Type B pancreatic cell (in vitro differentiated cells): ENCODE data around the gene HTRA3. TPM values are rescaled to one million over a fixed set of nuclear protein-coding genes. Genes with fewer than 3 reads are reported as not detected.

Source experiments
- DNase-seq: peaks from one replicate; pipeline ENCODE4 v3.0.0; 2021; ENCODE audit warnings: mixed read lengths; ENCODE audit not compliant: unreplicated experiment; ENCODE audit errors: extremely low spot score
- H3K27ac Mint-ChIP-seq: 2 replicates; pipeline ENCODE4 v1.8.0; 2021; ENCODE audit warnings: mild to moderate bottlenecking, mixed read lengths
- H3K27me3 Mint-ChIP-seq: 2 replicates; pipeline ENCODE4 v1.8.0; 2021; ENCODE audit warnings: mixed read lengths
- H3K36me3 Mint-ChIP-seq: 2 replicates; pipeline ENCODE4 v1.8.0; 2021; ENCODE audit warnings: mixed read lengths
- H3K4me1 Mint-ChIP-seq: one replicate; pipeline ENCODE4 v1.8.0; 2021; ENCODE audit warnings: mixed read lengths; ENCODE audit not compliant: unreplicated experiment
- H3K4me3 Mint-ChIP-seq: 2 replicates; pipeline ENCODE4 v1.8.0; 2021; ENCODE audit warnings: mild to moderate bottlenecking, mixed read lengths
- H3K9me3 Mint-ChIP-seq: 2 replicates; pipeline ENCODE4 v1.8.0; 2021; ENCODE audit warnings: mixed read lengths
- CTCF ChIP-seq: fragments of 200-600 bp; sonication (generic); conservative IDR thresholded peaks from 2 replicates; pipeline ENCODE4 v1.5.0; 2021; ENCODE audit warnings: antibody characterized with exemption, mild to moderate bottlenecking
- long read RNA-seq: library from polyadenylated mRNA; unstranded; transcript quantifications from one replicate; pipeline ENCODE4 v2.0.0, GENCODE V29; 2020
- total RNA-seq: library from RNA; stranded (reverse); gene quantifications from 2 replicates; pipeline ENCODE4 v1.2.1, GENCODE V29; 2021; ENCODE audit warnings: low replicate concordance

HTRA3 gene
- total RNA-seq, result 0.52 and 4.4 TPM in 2 replicates
- long read RNA-seq, result 0 reads

GRCh38 chr4:8269535-8270417 lies at the start of gene HTRA3:
Gene HTRA3 (plus strand): TSS chr4:8269754. CDS start chr4:8269969, 215 bp downstream.
- H3K4me3 Mint-ChIP-seq, result peak within 1 kb of the TSS; percentile 47
- H3K36me3 Mint-ChIP-seq, result no peaks in the 10 kb centered on the region
- peaks cover 31% of the 10 kb centered on the region for H3K4me1 Mint-ChIP-seq
- TF ChIP-seq CTCF, result peak; percentile 27
- H3K27me3 Mint-ChIP-seq, result peaks cover 30% of the 10 kb centered on the region
- H3K27ac Mint-ChIP-seq, result no peak within 1 kb of the TSS
- DNase-seq, result no peak
- no peaks in the 10 kb centered on the region for H3K9me3 Mint-ChIP-seq

- Mint-ChIP-seq H3K27ac (no peak overlapping the region), H3K36me3 (no peaks in the 10 kb centered on the region), H3K4me1 (peaks cover 31% of the 10 kb centered on the region), H3K4me3 (no peak overlapping the region), H3K27me3 (no peaks in the 10 kb centered on the region), H3K9me3 (no peaks in the 10 kb centered on the region)
- DNase-seq, result no peak
- TF ChIP-seq CTCF, result no peak
These were observed 48.7 kb upstream of the HTRA3 start for GRCh38 chr4:8220661-8221450.

GRCh38 chr4:8221476-8221875 lies 48.1 kb upstream of the HTRA3 start:
- no peak for TF ChIP-seq CTCF
- Mint-ChIP-seq H3K36me3 (no peaks in the 10 kb centered on the region), H3K4me1 (peaks cover 35% of the 10 kb centered on the region), H3K4me3 (no peak overlapping the region), H3K27me3 (no peaks in the 10 kb centered on the region), H3K27ac (no peak overlapping the region), H3K9me3 (no peaks in the 10 kb centered on the region)
- DNase-seq, result no peak

- DNase-seq, result no peak
- Mint-ChIP-seq H3K36me3 (no peaks in the 10 kb centered on the region), H3K27ac (peak overlapping the region; percentile 71), H3K27me3 (no peaks in the 10 kb centered on the region), H3K9me3 (no peaks in the 10 kb centered on the region), H3K4me3 (no peak overlapping the region), H3K4me1 (peaks cover 36% of the 10 kb centered on the region)
- no peak for TF ChIP-seq CTCF
These were observed 47.6 kb upstream of the HTRA3 start for GRCh38 chr4:8221985-8222384.

- Mint-ChIP-seq H3K27ac (no peak overlapping the region), H3K36me3 (no peaks in the 10 kb centered on the region), H3K4me1 (peaks cover 36% of the 10 kb centered on the region), H3K27me3 (no peaks in the 10 kb centered on the region), H3K9me3 (no peaks in the 10 kb centered on the region), H3K4me3 (no peak overlapping the region)
- no peak for TF ChIP-seq CTCF
- no peak for DNase-seq
These were observed 46.8 kb upstream of the HTRA3 start for GRCh38 chr4:8222609-8223388.
